Osteoblast (primary cell): ENCODE data around the gene MTCL1. TPM values are rescaled to one million over a fixed set of nuclear protein-coding genes. Genes with fewer than 3 reads are reported as not detected.

ENCODE experiments used
- DNase-seq: peaks from one replicate; pipeline ENCODE4 v3.0.0; 2011; ENCODE audit warnings: low spot score, mixed read lengths; ENCODE audit not compliant: insufficient read length; ENCODE audit errors: missing footprints
- H2AFZ ChIP-seq: 2 replicates; pipeline ENCODE4 v1.6.0; 2011; ENCODE audit warnings: mild to moderate bottlenecking, low read length
- H3K27ac ChIP-seq: 2 replicates; pipeline ENCODE4 v1.5.1; 2011; ENCODE audit warnings: mild to moderate bottlenecking, low read depth, low read length, moderate library complexity
- H3K27me3 ChIP-seq: 2 replicates; pipeline ENCODE4 v1.6.0; 2012; ENCODE audit warnings: mild to moderate bottlenecking, control low read depth, inconsistent platforms, low read length, moderate library complexity; ENCODE audit not compliant: insufficient read depth
- H3K36me3 ChIP-seq: 2 replicates; pipeline ENCODE4 v1.5.1; 2011; ENCODE audit warnings: mild to moderate bottlenecking, low read length, control low read depth, moderate library complexity; ENCODE audit not compliant: insufficient read depth
- H3K4me1 ChIP-seq: 2 replicates; pipeline ENCODE4 v1.5.1; 2011; ENCODE audit warnings: mild to moderate bottlenecking, low read length, control low read depth, moderate library complexity; ENCODE audit not compliant: insufficient read depth
- H3K4me2 ChIP-seq: 2 replicates; pipeline ENCODE4 v1.6.0; 2011; ENCODE audit warnings: mild to moderate bottlenecking, low read length; ENCODE audit not compliant: insufficient read depth
- H3K4me3 ChIP-seq: fragments of 200-600 bp; sonication (generic); 3 replicates; pipeline ENCODE4 v1.5.1; 2012; ENCODE audit warnings: mild to moderate bottlenecking, low read length, inconsistent platforms; ENCODE audit not compliant: insufficient read depth
- H3K79me2 ChIP-seq: 2 replicates; pipeline ENCODE4 v1.6.0; 2012; ENCODE audit warnings: mild to moderate bottlenecking, low read length, control low read depth, inconsistent platforms; ENCODE audit not compliant: insufficient read depth
- H3K9me3 ChIP-seq: 2 replicates; pipeline ENCODE4 v1.5.1; 2011; ENCODE audit warnings: low read depth, low read length, control low read depth
- H4K20me1 ChIP-seq: 2 replicates; pipeline ENCODE4 v1.6.0; 2012; ENCODE audit warnings: mild to moderate bottlenecking, low read length, control low read depth; ENCODE audit not compliant: insufficient read depth
- total RNA-seq: library from RNA; depleted of rRNA; stranded (reverse); fragments of >200 nt; gene quantifications from 2 replicates; pipeline ENCODE4 v1.2.3, GENCODE V29; 2012
- TF ChIP-seq, protein P1 (sequence below): IDR thresholded peaks from 2 replicates; pipeline ENCODE4 v1.5.1; 2011; ENCODE audit warnings: mild to moderate bottlenecking, low read depth, low read length, moderate library complexity; ENCODE audit errors: extremely low read depth

Gene MTCL1
- total RNA-seq, 1 donor: 38.0 TPM

DNA sequence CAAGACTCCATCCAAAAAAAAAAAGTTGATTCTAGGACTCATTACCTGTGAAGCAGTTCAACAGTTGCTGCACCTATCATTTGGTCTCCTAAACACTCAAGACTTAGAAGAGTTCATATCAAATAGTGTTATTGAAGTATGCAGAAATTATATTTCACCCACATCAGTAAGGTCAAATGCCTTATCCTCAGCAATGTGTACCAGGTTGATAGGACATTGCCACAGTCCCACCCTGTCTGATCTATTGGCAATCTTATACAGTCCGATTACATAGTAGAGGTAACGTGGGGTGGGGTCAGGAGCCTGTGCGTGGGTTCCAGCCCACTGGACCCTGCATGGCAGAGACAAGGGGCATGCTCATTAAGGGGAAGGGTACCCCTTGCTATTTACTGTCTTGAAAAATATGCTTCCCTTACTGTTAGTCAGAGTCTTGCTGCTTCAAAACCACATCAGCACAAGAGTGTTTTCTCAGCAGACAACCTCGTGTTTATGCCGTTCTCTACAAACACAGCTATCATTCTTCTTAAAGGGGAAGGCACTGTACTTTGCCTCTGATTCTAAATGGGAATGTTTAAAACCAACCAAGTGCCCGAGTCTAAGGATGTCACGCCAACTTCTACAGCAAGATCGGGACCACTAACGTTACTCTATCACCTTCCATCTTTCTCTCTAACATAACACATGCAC lies 115.2 kb downstream of the MTCL1 start:
- TF ChIP-seq, protein P1, sequence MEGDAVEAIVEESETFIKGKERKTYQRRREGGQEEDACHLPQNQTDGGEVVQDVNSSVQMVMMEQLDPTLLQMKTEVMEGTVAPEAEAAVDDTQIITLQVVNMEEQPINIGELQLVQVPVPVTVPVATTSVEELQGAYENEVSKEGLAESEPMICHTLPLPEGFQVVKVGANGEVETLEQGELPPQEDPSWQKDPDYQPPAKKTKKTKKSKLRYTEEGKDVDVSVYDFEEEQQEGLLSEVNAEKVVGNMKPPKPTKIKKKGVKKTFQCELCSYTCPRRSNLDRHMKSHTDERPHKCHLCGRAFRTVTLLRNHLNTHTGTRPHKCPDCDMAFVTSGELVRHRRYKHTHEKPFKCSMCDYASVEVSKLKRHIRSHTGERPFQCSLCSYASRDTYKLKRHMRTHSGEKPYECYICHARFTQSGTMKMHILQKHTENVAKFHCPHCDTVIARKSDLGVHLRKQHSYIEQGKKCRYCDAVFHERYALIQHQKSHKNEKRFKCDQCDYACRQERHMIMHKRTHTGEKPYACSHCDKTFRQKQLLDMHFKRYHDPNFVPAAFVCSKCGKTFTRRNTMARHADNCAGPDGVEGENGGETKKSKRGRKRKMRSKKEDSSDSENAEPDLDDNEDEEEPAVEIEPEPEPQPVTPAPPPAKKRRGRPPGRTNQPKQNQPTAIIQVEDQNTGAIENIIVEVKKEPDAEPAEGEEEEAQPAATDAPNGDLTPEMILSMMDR: no peak
- Histone ChIP-seq H3K4me3 (no peak overlapping the region), H2AFZ (no peak overlapping the region), H3K36me3 (peaks cover 77% of the 10 kb centered on the region), H3K4me1 (peaks cover 14% of the 10 kb centered on the region), H3K4me2 (no peak overlapping the region), H3K27me3 (no peaks in the 10 kb centered on the region), H3K79me2 (no peaks in the 10 kb centered on the region), H3K9me3 (no peaks in the 10 kb centered on the region), H3K27ac (no peak overlapping the region), H4K20me1 (no peaks in the 10 kb centered on the region)
- DNase-seq: no peak

DNA sequence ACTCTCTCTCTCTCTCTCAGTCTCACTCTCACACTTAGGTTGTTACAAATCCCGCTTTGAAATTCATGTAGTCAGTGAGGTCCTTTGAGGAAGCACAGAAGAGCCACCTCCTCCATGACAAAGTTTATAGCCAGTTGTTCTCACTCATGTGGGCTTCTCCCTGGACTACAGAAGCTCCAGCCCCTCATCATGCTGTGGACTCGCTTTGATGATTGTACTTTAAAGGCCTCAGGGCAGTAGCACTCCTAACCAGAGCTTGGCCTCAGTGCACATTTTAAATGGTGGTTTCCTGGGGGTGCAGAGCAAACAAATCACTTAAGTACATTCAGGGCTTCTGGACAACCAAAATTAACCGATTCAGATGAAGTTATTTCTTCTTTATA lies 115.7 kb downstream of the MTCL1 start:
- H3K9me3 ChIP-seq: no peaks in the 10 kb centered on the region
- no peak overlapping the region for H3K4me3 ChIP-seq
- no peak overlapping the region for H3K27ac ChIP-seq
- no peaks in the 10 kb centered on the region for H3K27me3 ChIP-seq
- no peak overlapping the region for H2AFZ ChIP-seq
- H3K4me1 ChIP-seq: peaks cover 13% of the 10 kb centered on the region
- no peak for DNase-seq
- H3K4me2 ChIP-seq: no peak overlapping the region
- TF ChIP-seq, protein P1: no peak
- H4K20me1 ChIP-seq: no peaks in the 10 kb centered on the region
- no peaks in the 10 kb centered on the region for H3K79me2 ChIP-seq
- H3K36me3 ChIP-seq: peaks cover 76% of the 10 kb centered on the region

DNA sequence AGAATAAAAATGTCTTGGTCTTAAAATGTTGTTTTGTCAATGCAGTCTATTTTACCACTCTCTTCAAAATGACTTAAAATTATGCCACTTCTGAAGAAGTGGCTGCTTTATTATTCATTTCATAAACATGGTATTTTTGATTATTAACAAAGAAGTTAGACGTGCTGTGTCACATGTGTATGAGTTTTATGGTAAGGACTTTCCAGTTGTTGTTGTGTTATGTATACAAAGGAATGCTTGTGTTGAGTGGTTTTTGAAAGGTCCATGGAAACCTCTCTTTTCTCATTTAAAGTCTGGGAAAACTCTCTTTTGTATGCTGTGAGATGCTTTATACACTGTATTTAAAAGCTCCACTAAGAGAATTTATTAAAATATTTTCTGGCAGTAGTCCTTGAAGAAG lies 116.2 kb downstream of the MTCL1 start:
- Histone ChIP-seq H3K4me3 (no peak overlapping the region), H3K4me2 (no peak overlapping the region), H3K36me3 (peaks cover 79% of the 10 kb centered on the region), H2AFZ (no peak overlapping the region), H3K79me2 (no peaks in the 10 kb centered on the region), H3K4me1 (peaks cover 8% of the 10 kb centered on the region), H3K9me3 (no peaks in the 10 kb centered on the region), H3K27ac (no peak overlapping the region), H3K27me3 (no peaks in the 10 kb centered on the region), H4K20me1 (no peaks in the 10 kb centered on the region)
- TF ChIP-seq, protein P1: no peak
- no peak for DNase-seq

GRCh38 chr18:8822643-8823042 lies 117.3 kb downstream of the MTCL1 start:
- H4K20me1 ChIP-seq: no peaks in the 10 kb centered on the region
- no peak overlapping the region for H3K4me3 ChIP-seq
- H3K4me1 ChIP-seq: no peaks in the 10 kb centered on the region
- H3K4me2 ChIP-seq: no peak overlapping the region
- H3K27ac ChIP-seq: no peak overlapping the region
- no peaks in the 10 kb centered on the region for H3K79me2 ChIP-seq
- no peaks in the 10 kb centered on the region for H3K9me3 ChIP-seq
- TF ChIP-seq, protein P1: no peak
- no peak for DNase-seq
- H3K27me3 ChIP-seq: no peaks in the 10 kb centered on the region
- no peak overlapping the region for H2AFZ ChIP-seq
- peaks cover 78% of the 10 kb centered on the region for H3K36me3 ChIP-seq
